ENCODE data around the gene CACHD1. TPM values are rescaled to one million over a fixed set of nuclear protein-coding genes. Genes with fewer than 3 reads are reported as not detected.

Gene CACHD1
- total RNA-seq, 4 donors from 2014 or later, result 6.9 to 14.7 (median 11.6) TPM

- peaks cover 62% of the 10 kb centered on the region for H3K36me3 ChIP-seq
- 71% methylated on average over 2 of the region's 2 CpGs for WGBS
- no peak overlapping the region for H3K4me3 ChIP-seq
- DNase-seq (ENCODE audit: low spot score in 2 of 2), result no peak
- H3K27me3 ChIP-seq, result no peaks in the 10 kb centered on the region
- no peaks in the 10 kb centered on the region for H3K9me3 ChIP-seq
- peaks cover 2% of the 10 kb centered on the region for H3K4me1 ChIP-seq
- no peak overlapping the region for H3K27ac ChIP-seq
- TF ChIP-seq POLR2AphosphoS5 (IDR thresholded peaks at IDR 0.05) (no peak), EP300 (IDR thresholded peaks at IDR 0.05) (no peak), POLR2A (IDR thresholded peaks at IDR 0.05) (no peak), CTCF (IDR thresholded peaks at IDR 0.05) (no peak)
Measured at GRCh38 chr1:64683419-64683818, 213.5 kb downstream of the CACHD1 start.

- Histone ChIP-seq H3K4me1 (peaks cover 2% of the 10 kb centered on the region), H3K27me3 (no peaks in the 10 kb centered on the region), H3K27ac (no peak overlapping the region), H3K36me3 (peaks cover 44% of the 10 kb centered on the region), H3K4me3 (no peak overlapping the region), H3K9me3 (no peaks in the 10 kb centered on the region)
- no peak for TF ChIP-seq CTCF (IDR thresholded peaks at IDR 0.05)
- TF ChIP-seq POLR2AphosphoS5 (IDR thresholded peaks at IDR 0.05), result no peak
- TF ChIP-seq POLR2A (IDR thresholded peaks at IDR 0.05), result no peak
- TF ChIP-seq EP300 (IDR thresholded peaks at IDR 0.05), result no peak
- WGBS, result 89% methylated on average over 1 of the region's 1 CpG
- DNase-seq (ENCODE audit: low spot score in 2 of 2), result no peak
Measured at GRCh38 chr1:64685217-64685616, 215.3 kb downstream of the CACHD1 start.

- TF ChIP-seq EP300 (IDR thresholded peaks at IDR 0.05) (no peak), POLR2AphosphoS5 (IDR thresholded peaks at IDR 0.05) (no peak), CTCF (IDR thresholded peaks at IDR 0.05) (no peak), POLR2A (IDR thresholded peaks at IDR 0.05) (no peak)
- Histone ChIP-seq H3K4me1 (peaks cover 2% of the 10 kb centered on the region), H3K36me3 (peaks cover 38% of the 10 kb centered on the region), H3K9me3 (no peaks in the 10 kb centered on the region), H3K27ac (no peak overlapping the region), H3K27me3 (no peaks in the 10 kb centered on the region), H3K4me3 (no peak overlapping the region)
- 87% methylated on average over 6 of the region's 6 CpGs for WGBS
- no peak for DNase-seq (ENCODE audit: low spot score in 2 of 2)
Measured at GRCh38 chr1:64685765-64686341, 215.9 kb downstream of the CACHD1 start.

GRCh38 chr1:64686828-64687724 lies 217.1 kb downstream of the CACHD1 start:
- Histone ChIP-seq H3K36me3 (peaks cover 37% of the 10 kb centered on the region), H3K27me3 (no peaks in the 10 kb centered on the region), H3K27ac (no peak overlapping the region), H3K4me3 (no peak overlapping the region), H3K4me1 (peaks cover 2% of the 10 kb centered on the region), H3K9me3 (no peaks in the 10 kb centered on the region)
- DNase-seq (ENCODE audit: low spot score in 2 of 2), result no peak
- WGBS, result 36% methylated on average over 7 of the region's 7 CpGs
- TF ChIP-seq POLR2A (IDR thresholded peaks at IDR 0.05) (no peak), POLR2AphosphoS5 (IDR thresholded peaks at IDR 0.05) (no peak), EP300 (IDR thresholded peaks at IDR 0.05) (no peak), CTCF (IDR thresholded peaks at IDR 0.05) (peak; percentile 67 to 80)

- DNase-seq (ENCODE audit: low spot score in 2 of 2), result no peak
- H3K4me1 ChIP-seq, result peaks cover 2% of the 10 kb centered on the region
- 67% methylated on average over 3 of the region's 3 CpGs for WGBS
- H3K36me3 ChIP-seq, result peaks cover 29% of the 10 kb centered on the region
- H3K9me3 ChIP-seq, result no peaks in the 10 kb centered on the region
- H3K27ac ChIP-seq, result no peak overlapping the region
- H3K27me3 ChIP-seq, result no peaks in the 10 kb centered on the region
- H3K4me3 ChIP-seq, result no peak overlapping the region
- TF ChIP-seq EP300 (IDR thresholded peaks at IDR 0.05), result no peak
- no peak for TF ChIP-seq CTCF (IDR thresholded peaks at IDR 0.05)
Measured at GRCh38 chr1:64687725-64688327, 217.9 kb downstream of the CACHD1 start.
